ENCODE data around the gene ITPKB.

GRCh38 chr1:226602186-226603021, 136.7 kb downstream of the ITPKB start:
- no peak for TF ChIP-seq EZH2 (IDR thresholded peaks at IDR 0.05; ENCODE audit: borderline replicate concordance, low read length)
- TF ChIP-seq, protein P1, sequence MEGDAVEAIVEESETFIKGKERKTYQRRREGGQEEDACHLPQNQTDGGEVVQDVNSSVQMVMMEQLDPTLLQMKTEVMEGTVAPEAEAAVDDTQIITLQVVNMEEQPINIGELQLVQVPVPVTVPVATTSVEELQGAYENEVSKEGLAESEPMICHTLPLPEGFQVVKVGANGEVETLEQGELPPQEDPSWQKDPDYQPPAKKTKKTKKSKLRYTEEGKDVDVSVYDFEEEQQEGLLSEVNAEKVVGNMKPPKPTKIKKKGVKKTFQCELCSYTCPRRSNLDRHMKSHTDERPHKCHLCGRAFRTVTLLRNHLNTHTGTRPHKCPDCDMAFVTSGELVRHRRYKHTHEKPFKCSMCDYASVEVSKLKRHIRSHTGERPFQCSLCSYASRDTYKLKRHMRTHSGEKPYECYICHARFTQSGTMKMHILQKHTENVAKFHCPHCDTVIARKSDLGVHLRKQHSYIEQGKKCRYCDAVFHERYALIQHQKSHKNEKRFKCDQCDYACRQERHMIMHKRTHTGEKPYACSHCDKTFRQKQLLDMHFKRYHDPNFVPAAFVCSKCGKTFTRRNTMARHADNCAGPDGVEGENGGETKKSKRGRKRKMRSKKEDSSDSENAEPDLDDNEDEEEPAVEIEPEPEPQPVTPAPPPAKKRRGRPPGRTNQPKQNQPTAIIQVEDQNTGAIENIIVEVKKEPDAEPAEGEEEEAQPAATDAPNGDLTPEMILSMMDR (IDR thresholded peaks at IDR 0.05; ENCODE audit: low read length): no peak
